GM12864 (cell line): ENCODE measurements around the gene RAB3D.
A peak's percentile ranks its signal among the peaks of the same experiment; 100 is the strongest.
"Not testable (repeated sequence)": the region's sequence is repeated elsewhere in the genome, so short reads cannot be mapped to it uniquely, and the experiment has no call there.

Source experiments
- DNase-seq: peaks from one replicate; pipeline ENCODE4 v3.0.0-alpha.2; 2011; ENCODE audit warnings: low read depth
- H3K4me3 ChIP-seq: 2 replicates; pipeline ENCODE4 v1.5.1; 2011; ENCODE audit warnings: mild to moderate bottlenecking, low read depth, low read length, control low read depth
- TF ChIP-seq, protein P1 (sequence below): IDR thresholded peaks from 2 replicates; pipeline ENCODE4 v1.5.1; 2011; ENCODE audit warnings: low read depth, mild to moderate bottlenecking, moderate library complexity, low read length, control low read depth, inconsistent platforms; ENCODE audit errors: missing control alignments

RAB3D gene

DNA sequence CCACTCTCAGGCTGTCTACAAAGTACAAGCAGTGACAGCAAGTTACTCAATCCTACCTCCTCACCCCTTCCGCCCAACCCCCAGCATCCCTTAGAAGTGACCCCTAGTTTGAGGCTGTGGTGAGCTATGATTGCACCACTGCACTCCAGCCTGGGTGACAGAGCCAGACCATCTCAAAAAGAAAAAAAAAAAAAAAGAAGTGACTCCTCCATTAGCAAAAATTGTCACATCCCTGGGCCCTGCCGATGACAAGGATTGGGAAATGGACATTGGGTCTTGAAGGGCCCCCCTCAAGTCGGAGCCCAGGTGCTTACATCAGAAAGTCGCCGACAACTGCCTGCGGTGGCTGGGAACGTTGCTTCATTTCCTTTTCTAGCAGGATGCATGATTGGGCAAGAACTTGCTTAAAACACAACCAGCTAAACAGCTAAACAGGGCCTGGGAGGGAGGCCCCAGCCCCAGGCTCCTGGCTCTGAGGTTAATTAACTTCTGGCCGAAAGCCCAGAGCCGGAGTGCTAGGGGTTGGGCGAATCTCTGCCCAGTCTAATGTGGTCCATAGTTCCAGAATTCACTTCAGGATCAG lies 15.3 kb downstream of the RAB3D start:
- H3K4me3 ChIP-seq, result no peak overlapping the region
- DNase-seq, result peak; percentile 64
- TF ChIP-seq, protein P1, sequence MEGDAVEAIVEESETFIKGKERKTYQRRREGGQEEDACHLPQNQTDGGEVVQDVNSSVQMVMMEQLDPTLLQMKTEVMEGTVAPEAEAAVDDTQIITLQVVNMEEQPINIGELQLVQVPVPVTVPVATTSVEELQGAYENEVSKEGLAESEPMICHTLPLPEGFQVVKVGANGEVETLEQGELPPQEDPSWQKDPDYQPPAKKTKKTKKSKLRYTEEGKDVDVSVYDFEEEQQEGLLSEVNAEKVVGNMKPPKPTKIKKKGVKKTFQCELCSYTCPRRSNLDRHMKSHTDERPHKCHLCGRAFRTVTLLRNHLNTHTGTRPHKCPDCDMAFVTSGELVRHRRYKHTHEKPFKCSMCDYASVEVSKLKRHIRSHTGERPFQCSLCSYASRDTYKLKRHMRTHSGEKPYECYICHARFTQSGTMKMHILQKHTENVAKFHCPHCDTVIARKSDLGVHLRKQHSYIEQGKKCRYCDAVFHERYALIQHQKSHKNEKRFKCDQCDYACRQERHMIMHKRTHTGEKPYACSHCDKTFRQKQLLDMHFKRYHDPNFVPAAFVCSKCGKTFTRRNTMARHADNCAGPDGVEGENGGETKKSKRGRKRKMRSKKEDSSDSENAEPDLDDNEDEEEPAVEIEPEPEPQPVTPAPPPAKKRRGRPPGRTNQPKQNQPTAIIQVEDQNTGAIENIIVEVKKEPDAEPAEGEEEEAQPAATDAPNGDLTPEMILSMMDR, result no peak

DNA sequence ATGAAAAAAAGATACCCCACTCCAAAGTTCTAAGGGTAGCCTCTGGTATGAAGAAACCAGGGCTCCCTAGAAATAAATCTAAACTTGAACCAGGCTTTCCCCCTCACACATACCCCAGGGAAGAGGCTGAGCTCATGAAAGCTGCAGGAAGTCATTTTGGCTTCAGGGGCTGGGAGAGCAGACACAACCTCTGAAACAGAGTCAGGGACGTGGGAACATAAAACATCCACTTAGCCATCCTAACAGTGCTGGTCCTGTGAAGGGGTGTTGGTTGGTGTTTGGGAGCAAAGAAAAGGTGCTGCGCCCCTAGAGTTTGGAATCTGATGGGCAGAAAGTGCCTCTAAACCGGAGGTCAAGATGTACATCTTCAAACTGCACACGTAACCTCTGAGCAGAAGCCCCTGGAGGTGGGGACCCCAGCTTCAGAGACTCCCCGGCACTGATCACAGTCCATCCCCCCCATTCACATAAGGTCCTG lies 15.8 kb downstream of the RAB3D start:
- TF ChIP-seq, protein P1, result no peak
- H3K4me3 ChIP-seq, result no peak overlapping the region
- DNase-seq, result no peak

GRCh38 chr19:11322269-11323024 lies 17.0 kb downstream of the RAB3D start:
- no peak for DNase-seq
- TF ChIP-seq, protein P1, result no peak
- H3K4me3 ChIP-seq, result no peak overlapping the region

DNA sequence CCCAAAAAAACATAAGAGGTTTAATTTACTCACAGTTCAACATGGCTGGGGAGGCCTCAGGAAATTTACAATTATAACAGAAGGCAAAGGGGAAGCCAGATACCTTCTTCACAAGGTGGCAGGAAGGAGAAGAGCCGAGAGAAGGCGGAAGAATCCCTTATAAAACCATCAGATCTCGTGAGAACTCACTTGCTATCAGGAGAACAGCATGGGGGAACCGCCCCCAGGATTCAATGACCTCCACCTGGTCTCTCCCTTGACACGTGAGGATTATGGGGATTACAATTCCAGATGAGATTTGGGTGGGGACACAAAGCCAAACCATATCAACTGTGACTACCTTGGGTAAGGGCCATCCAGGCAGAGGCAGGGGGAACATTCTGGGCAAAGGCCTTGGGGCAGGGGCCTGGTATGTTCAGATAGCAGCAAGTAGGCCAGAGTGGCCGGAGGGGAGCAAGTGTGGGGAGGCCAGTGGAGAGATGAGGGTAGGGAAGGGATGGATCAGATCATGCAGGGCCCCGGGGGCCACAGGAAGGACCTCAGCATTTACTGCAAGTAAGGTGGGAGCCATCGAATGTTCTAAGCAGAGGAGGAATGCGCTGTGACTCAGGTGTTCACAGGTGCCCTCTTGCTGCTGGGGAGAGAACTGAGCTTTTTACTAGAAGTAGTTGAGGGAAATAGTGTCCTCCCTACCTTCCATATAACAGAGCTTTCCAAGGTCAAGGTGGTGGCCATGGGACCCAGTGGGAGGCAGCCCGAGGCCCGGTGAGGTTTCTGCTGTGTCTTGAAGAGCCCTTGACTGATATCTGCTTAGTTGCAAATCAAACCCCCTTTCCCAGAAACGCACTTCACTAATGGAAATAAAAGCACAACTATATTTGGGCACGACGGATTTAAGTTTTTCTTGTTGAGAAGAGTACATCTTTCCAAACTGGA lies 18.0 kb downstream of the RAB3D start:
- TF ChIP-seq, protein P1, result peak; percentile 14

DNA sequence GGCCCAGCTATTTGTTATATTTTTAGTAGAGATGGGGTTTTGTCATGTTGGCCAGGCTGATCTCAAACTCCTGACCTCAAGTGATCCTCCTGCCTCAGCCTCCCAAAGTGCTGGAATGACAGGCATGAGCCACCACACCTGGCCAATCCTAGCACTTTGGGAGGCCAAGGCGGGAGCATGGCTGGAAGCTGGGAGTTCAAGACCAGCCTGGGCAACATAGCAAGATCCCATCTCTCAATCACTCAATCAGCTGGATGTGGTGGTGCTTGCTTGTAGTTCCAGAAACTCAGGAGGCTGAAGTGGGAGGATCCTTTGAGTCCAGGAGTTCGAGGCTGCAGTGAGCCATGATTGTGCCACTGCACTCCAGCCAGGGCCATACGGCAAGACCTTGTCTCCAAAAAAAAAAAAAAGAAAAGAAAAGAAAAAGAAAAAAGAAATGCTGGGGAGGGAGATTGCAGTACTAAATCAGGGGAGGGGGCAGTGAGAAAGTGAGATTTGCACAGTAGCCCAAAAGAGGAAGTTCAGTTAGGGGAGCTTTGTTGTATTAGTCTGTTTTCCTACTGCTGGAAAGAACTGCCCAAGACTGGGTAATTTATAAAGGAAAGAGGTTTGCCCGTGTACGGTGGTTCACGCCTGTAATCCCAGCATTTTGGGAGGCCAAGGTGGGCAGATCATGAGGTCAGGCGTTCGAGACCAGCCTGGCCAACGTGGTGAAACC lies 19.0 kb downstream of the RAB3D start:
- not testable (repeated sequence) for H3K4me3 ChIP-seq, DNase-seq

More for the DNA sequence above, 18.0 kb downstream of the RAB3D start:
- no peak overlapping the region for H3K4me3 ChIP-seq
- DNase-seq, result no peak

DNA sequence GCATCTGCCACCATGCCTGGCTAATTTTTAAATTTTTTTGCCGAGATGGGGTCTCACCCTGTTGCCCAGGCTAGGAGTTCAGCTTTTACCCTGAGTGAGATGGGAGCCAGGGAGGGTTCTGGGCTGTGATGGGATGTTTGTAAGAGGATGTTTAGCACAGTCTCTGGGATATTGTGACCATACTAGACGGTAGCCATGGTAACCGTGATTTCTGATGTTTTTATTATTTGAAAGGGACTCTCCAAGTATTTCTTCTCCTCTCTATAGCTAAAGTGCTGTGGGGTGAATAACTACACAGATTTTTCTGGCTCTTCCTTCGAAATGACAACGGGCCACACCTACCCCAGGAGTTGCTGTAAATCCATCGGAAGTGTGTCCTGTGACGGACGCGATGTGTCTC lies 33.1 kb downstream of the RAB3D start:
- H3K4me3 ChIP-seq, result no peak overlapping the region
- TF ChIP-seq, protein P1, result no peak
- DNase-seq, result no peak
